IMR-90 (cell line): ENCODE data around the gene AP2B1. TPM values are rescaled to one million over a fixed set of nuclear protein-coding genes. Genes with fewer than 3 reads are reported as not detected.

ENCODE experiments used
- ATAC-seq: fragments of 200-7000 bp; cut with Tn5 transposase; 2 replicates; pipeline ENCODE4 v1.9.1; 2020; ENCODE audit warnings: low read depth, mild to moderate bottlenecking, moderate library complexity
- BruUV-seq: library from RNA; stranded (reverse); fragments of 400-500 nt; replicated peaks from 2 replicates; lab custom pipeline; 2021; lab: Mats Ljungman, UMichigan
- CTCF ChIA-PET: fragments of 300-600 bp; formaldehyde crosslinking; extraction: SDS; loops from one replicate; lab custom pipeline; 2021; ENCODE audit warnings: antibody characterized with exemption; lab: Yijun Ruan, JAX
- POLR2A ChIA-PET: fragments of 300-600 bp; sonication (Branson Sonifier 250); formaldehyde crosslinking; loops from one replicate; lab custom pipeline; 2022; ENCODE audit warnings: antibody characterized with exemption; ENCODE audit not compliant: unreplicated experiment; lab: Charles Lee
- DNase-seq: peaks from one replicate; pipeline ENCODE4 v3.0.0; 2013
- H2AFZ ChIP-seq: replicated peaks from 2 replicates; pipeline ENCODE3; 2013; ENCODE audit warnings: low read length, mild to moderate bottlenecking; ENCODE audit not compliant: poor library complexity
- H2AK5ac ChIP-seq: 2 replicates; pipeline ENCODE4 v1.6.1; 2013; ENCODE audit warnings: low read depth, low read length, inconsistent platforms
- H2AK9ac ChIP-seq: replicated peaks from 2 replicates; pipeline ENCODE3; 2013; ENCODE audit warnings: mild to moderate bottlenecking, low read depth, low read length, moderate library complexity; ENCODE audit not compliant: poor library complexity
- H2BK120ac ChIP-seq: 2 replicates; pipeline ENCODE4 v1.6.1; 2013; ENCODE audit warnings: low read depth, low read length, inconsistent platforms
- H2BK15ac ChIP-seq: 3 replicates; pipeline ENCODE4 v1.6.1; 2013; ENCODE audit warnings: low read depth, low read length, inconsistent platforms
- H2BK20ac ChIP-seq: 2 replicates; pipeline ENCODE4 v1.6.1; 2013; ENCODE audit warnings: low read depth, mild to moderate bottlenecking, inconsistent platforms, low read length, moderate library complexity
- H2BK5ac ChIP-seq: 2 replicates; pipeline ENCODE4 v1.6.1; 2013; ENCODE audit warnings: mild to moderate bottlenecking, low read depth, low read length, inconsistent platforms; ENCODE audit not compliant: poor library complexity, severe bottlenecking
- H3K14ac ChIP-seq: replicated peaks from 2 replicates; pipeline ENCODE4 v1.6.1; 2013; ENCODE audit warnings: low read depth, low read length, inconsistent platforms
- H3K18ac ChIP-seq: 2 replicates; pipeline ENCODE4 v1.6.1; 2013; ENCODE audit warnings: low read depth, low read length, control low read depth
- H3K23ac ChIP-seq: 2 replicates; pipeline ENCODE4 v1.6.1; 2013; ENCODE audit warnings: low read depth, low read length, inconsistent platforms
- H3K27ac ChIP-seq: 2 replicates; pipeline ENCODE4 v1.5.1; 2013; ENCODE audit warnings: mild to moderate bottlenecking, control low read depth, low read length; ENCODE audit not compliant: insufficient read depth
- H3K27me3 ChIP-seq: 2 replicates; pipeline ENCODE4 v1.6.1; 2013; ENCODE audit warnings: low read length; ENCODE audit not compliant: control insufficient read depth, insufficient read depth
- H3K36me3 ChIP-seq: 2 replicates; pipeline ENCODE4 v1.6.1; 2013; ENCODE audit warnings: low read length, mixed read lengths; ENCODE audit not compliant: control insufficient read depth, insufficient read depth
- H3K4ac ChIP-seq: 2 replicates; pipeline ENCODE4 v1.6.1; 2013; ENCODE audit warnings: low read depth, low read length, inconsistent platforms
- H3K4me1 ChIP-seq: 2 replicates; pipeline ENCODE4 v1.6.1; 2013; ENCODE audit warnings: low read length, mixed read lengths; ENCODE audit not compliant: control insufficient read depth, insufficient read depth
- H3K4me2 ChIP-seq: 2 replicates; pipeline ENCODE4 v1.6.1; 2013; ENCODE audit warnings: low read depth, mild to moderate bottlenecking, control low read depth, low read length, moderate library complexity
- H3K4me3 ChIP-seq: 2 replicates; pipeline ENCODE4 v1.5.1; 2013; ENCODE audit warnings: low read depth, mild to moderate bottlenecking, control low read depth, low read length, moderate library complexity; ENCODE audit not compliant: insufficient read depth
- H3K56ac ChIP-seq: 2 replicates; pipeline ENCODE4 v1.6.1; 2013; ENCODE audit warnings: low read length, inconsistent platforms; ENCODE audit not compliant: insufficient read depth; ENCODE audit errors: extremely low read depth
- H3K79me1 ChIP-seq, 2 experiments: 2 replicates each; pipeline ENCODE4 v1.6.1; 2013; ENCODE audit warnings: low read length in 2 of 2, inconsistent platforms in 1 of 2, low read depth in 1 of 2
- H3K9ac ChIP-seq: 2 replicates; pipeline ENCODE4 v1.6.1; 2013; ENCODE audit warnings: low read depth, low read length, control low read depth
- H3K9me1 ChIP-seq: 2 replicates; pipeline ENCODE4 v1.6.1; 2013; ENCODE audit warnings: low read length, inconsistent platforms; ENCODE audit not compliant: insufficient read depth
- H3K9me3 ChIP-seq: 2 replicates; pipeline ENCODE4 v1.6.1; 2013; ENCODE audit warnings: low read length; ENCODE audit not compliant: control insufficient read depth, insufficient read depth
- H4K20me1 ChIP-seq: 2 replicates; pipeline ENCODE4 v1.6.1; 2013; ENCODE audit warnings: low read length, inconsistent platforms; ENCODE audit not compliant: insufficient read depth
- H4K5ac ChIP-seq: 2 replicates; pipeline ENCODE4 v1.6.1; 2013; ENCODE audit warnings: mild to moderate bottlenecking, low read depth, low read length, control low read depth
- H4K8ac ChIP-seq, 2 experiments: 2 replicates each; pipeline ENCODE4 v1.6.1; 2013; ENCODE audit warnings: low read depth in 2 of 2, low read length in 2 of 2, control low read depth in 1 of 2, inconsistent platforms in 1 of 2
- H4K91ac ChIP-seq: 2 replicates; pipeline ENCODE4 v1.6.1; 2013; ENCODE audit warnings: low read depth, low read length, inconsistent platforms; ENCODE audit not compliant: insufficient read depth
- BHLHE40 ChIP-seq: fragments of 150-350 bp; IDR thresholded peaks from 2 replicates; pipeline ENCODE4 v1.6.1; 2016; ENCODE audit warnings: mild to moderate bottlenecking, low read depth, low read length
- CEBPB ChIP-seq: IDR thresholded peaks from 2 replicates; pipeline ENCODE4 v1.6.1; 2012; ENCODE audit warnings: low read depth, low read length, improper control_type of control experiment
- CHD1 ChIP-seq: IDR thresholded peaks from 2 replicates; pipeline ENCODE4 v1.6.1; 2012; ENCODE audit warnings: low read depth, low read length, improper control_type of control experiment
- FOS ChIP-seq: fragments of 150-350 bp; IDR thresholded peaks from 2 replicates; pipeline ENCODE4 v1.6.1; 2016; ENCODE audit warnings: low read depth, low read length
- MAFK ChIP-seq: IDR thresholded peaks from 2 replicates; pipeline ENCODE4 v1.6.1; 2012; ENCODE audit warnings: low read depth, low read length, improper control_type of control experiment
- MAZ ChIP-seq: IDR thresholded peaks from 2 replicates; pipeline ENCODE4 v1.6.1; 2012; ENCODE audit warnings: low read depth, mild to moderate bottlenecking, low read length, improper control_type of control experiment, moderate library complexity, borderline replicate concordance
- MXI1 ChIP-seq: IDR thresholded peaks from 2 replicates; pipeline ENCODE4 v1.6.1; 2012; ENCODE audit warnings: low read depth, mild to moderate bottlenecking, low read length, moderate library complexity, borderline replicate concordance
- NFE2L2 ChIP-seq: fragments of 150-350 bp; IDR thresholded peaks from 2 replicates; pipeline ENCODE4 v1.6.1; 2016; ENCODE audit warnings: low read depth, mild to moderate bottlenecking, low read length
- POLR2A ChIP-seq: IDR thresholded peaks from 2 replicates; pipeline ENCODE4 v1.6.1; 2012; ENCODE audit warnings: mild to moderate bottlenecking, low read depth, low read length
- RAD21 ChIP-seq: IDR thresholded peaks from 2 replicates; pipeline ENCODE4 v1.6.1; 2012; ENCODE audit warnings: low read length, improper control_type of control experiment
- RCOR1 ChIP-seq: IDR thresholded peaks from 2 replicates; pipeline ENCODE4 v1.6.1; 2012; ENCODE audit warnings: mild to moderate bottlenecking, low read length, improper control_type of control experiment; ENCODE audit not compliant: insufficient replicate concordance
- SMC3 ChIP-seq: fragments of 150-350 bp; IDR thresholded peaks from 2 replicates; pipeline ENCODE4 v1.6.1; 2016; ENCODE audit warnings: low read depth, mild to moderate bottlenecking, antibody characterized with exemption, low read length, moderate library complexity
- WGBS, 2 experiments: methylation state at CpG; one replicate each; pipeline versions ENCODE4 v1.1.5 to v1.1.7; 2013; ENCODE audit warnings: missing lambda C conversion rate in 2 of 2; ENCODE audit not compliant: insufficient read length in 1 of 2; ENCODE audit errors: extremely low coverage in 2 of 2; 5-methylcytosine and 5-hydroxymethylcytosine counted together
- dilution Hi-C: fragments of 300-500 bp; cut with HindIII; formaldehyde crosslinking; loops from one replicate; pipeline ENCODE4 v1.14.3; 2018; ENCODE audit warnings: low sequenced_read_pairs; ENCODE audit not compliant: unreplicated experiment
- in situ Hi-C: fragments of 300-500 bp; cut with MboI; formaldehyde crosslinking; loops from 3 replicates; pipeline ENCODE4 v1.14.3; 2019; ENCODE audit warnings: low sequenced_read_pairs, inconsistent platforms, mixed read lengths
- intact Hi-C: fragments of 100-400 bp; cut with micrococcal nuclease; formaldehyde crosslinking; loops from 2 replicates; pipeline ENCODE4 v1.10.0; 2022
- polyA plus RNA-seq, 3 experiments: library from polyadenylated mRNA; depleted of rRNA; stranded (reverse); fragments of >200 nt; gene quantifications; 2 replicates each; pipeline ENCODE4 v1.2.3, GENCODE V29; 2012; ENCODE audit warnings: low replicate concordance in 1 of 3
- total RNA-seq: library from RNA; depleted of rRNA; stranded (reverse); fragments of >200 nt; gene quantifications from 2 replicates; pipeline ENCODE4 v1.2.3, GENCODE V29; 2012
- TF ChIP-seq, protein P1 (sequence below): fragments of 150-350 bp; IDR thresholded peaks from 2 replicates; pipeline ENCODE4 v1.6.1; 2017; ENCODE audit warnings: mild to moderate bottlenecking, antibody characterized with exemption, low read length, low read depth
- TF ChIP-seq, protein P2 (sequence below): fragments of 150-350 bp; IDR thresholded peaks from 2 replicates; pipeline ENCODE4 v1.6.1; 2016; ENCODE audit warnings: low read depth, mild to moderate bottlenecking, low read length, moderate library complexity, borderline replicate concordance

The AP2B1 gene
- total and polyA plus RNA-seq, 2 of the 4 experiments (the other 2 are of a cell fraction) = 102 to 125 TPM

DNA sequence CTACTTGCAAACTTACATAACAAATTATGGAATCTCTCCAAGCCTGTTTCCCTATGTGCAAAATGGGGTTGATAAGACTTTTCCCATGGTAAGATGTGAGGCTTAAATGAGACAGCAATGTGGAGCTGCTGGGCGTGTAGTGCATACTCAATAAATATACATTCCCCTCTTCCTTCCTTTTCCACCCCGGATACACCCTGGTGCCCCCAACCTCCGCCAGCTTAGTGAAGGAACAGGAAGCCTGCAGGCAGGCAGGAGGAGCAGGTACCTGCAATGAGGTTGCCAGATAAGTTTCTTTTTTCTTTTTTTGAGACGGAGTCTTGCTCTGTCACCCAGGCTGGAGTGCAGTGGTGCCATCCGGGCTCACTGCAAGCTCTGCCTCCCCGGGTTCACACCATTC, 188.5 kb downstream of the AP2B1 start:
- dilution Hi-C loops (no loop called here), in situ Hi-C loops (no loop called here), intact Hi-C loops (no loop called here)
- Histone ChIP-seq H3K36me3 (no peaks in the 10 kb centered on the region), H2AFZ (no peak overlapping the region), H3K4ac (no peak overlapping the region), H4K91ac (no peak overlapping the region), H3K27me3 (peaks cover 27% of the 10 kb centered on the region), H3K27ac (no peak overlapping the region), H3K56ac (no peak overlapping the region), H2AK5ac (no peak overlapping the region), H2BK15ac (no peak overlapping the region), H3K18ac (no peak overlapping the region), H2BK5ac (no peak overlapping the region), H3K23ac (no peak overlapping the region), H3K9me1 (peaks cover 16% of the 10 kb centered on the region), H4K20me1 (no peaks in the 10 kb centered on the region), H2BK20ac (no peak overlapping the region), H3K4me2 (no peak overlapping the region), H3K9ac (no peak overlapping the region), H3K9me3 (no peaks in the 10 kb centered on the region), H3K4me3 (no peak overlapping the region), H2BK120ac (no peak overlapping the region), H4K8ac (no peak overlapping the region), H2AK9ac (no peak overlapping the region), H4K5ac (no peak overlapping the region), H3K14ac (no peak overlapping the region), H3K4me1 (peaks cover 26% of the 10 kb centered on the region), H3K79me1 (no peaks in the 10 kb centered on the region)
- no TSS peak for BruUV-seq
- no CpG with 5 or more reads among the region's 6 CpGs for WGBS, 2 experiments
- no peak for ATAC-seq
- ChIA-PET POLR2A (no interaction called here), CTCF (interaction anchor here (1.1 to 2.1 kb wide), 2 partner anchors 12 to 33 kb away, joined by 5 to 7 read pairs; partner anchors contain the start of gene TAF15)
- TF ChIP-seq SMC3 (no peak), CEBPB (no peak), RAD21 (no peak), POLR2A (no peak), NFE2L2 (no peak), MAZ (no peak), FOS (no peak), BHLHE40 (no peak), MAFK (no peak), MXI1 (no peak), CHD1 (no peak), RCOR1 (no peak)
- TF ChIP-seq, protein P1, sequence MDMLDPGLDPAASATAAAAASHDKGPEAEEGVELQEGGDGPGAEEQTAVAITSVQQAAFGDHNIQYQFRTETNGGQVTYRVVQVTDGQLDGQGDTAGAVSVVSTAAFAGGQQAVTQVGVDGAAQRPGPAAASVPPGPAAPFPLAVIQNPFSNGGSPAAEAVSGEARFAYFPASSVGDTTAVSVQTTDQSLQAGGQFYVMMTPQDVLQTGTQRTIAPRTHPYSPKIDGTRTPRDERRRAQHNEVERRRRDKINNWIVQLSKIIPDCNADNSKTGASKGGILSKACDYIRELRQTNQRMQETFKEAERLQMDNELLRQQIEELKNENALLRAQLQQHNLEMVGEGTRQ = no peak
- TF ChIP-seq, protein P2, sequence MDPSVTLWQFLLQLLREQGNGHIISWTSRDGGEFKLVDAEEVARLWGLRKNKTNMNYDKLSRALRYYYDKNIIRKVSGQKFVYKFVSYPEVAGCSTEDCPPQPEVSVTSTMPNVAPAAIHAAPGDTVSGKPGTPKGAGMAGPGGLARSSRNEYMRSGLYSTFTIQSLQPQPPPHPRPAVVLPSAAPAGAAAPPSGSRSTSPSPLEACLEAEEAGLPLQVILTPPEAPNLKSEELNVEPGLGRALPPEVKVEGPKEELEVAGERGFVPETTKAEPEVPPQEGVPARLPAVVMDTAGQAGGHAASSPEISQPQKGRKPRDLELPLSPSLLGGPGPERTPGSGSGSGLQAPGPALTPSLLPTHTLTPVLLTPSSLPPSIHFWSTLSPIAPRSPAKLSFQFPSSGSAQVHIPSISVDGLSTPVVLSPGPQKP = no peak
- no peak for DNase-seq
